Central memory CD8-positive, alpha-beta T cell (primary cell): ENCODE results near the gene STIP1.

Source experiments
- ATAC-seq: fragments of 150-1000 bp; cut with Tn5 transposase; replicated peaks from 2 replicates; pipeline ENCODE4 v1.10.0; 2022; ENCODE audit warnings: mild to moderate bottlenecking, moderate FRiP score, moderate number of reproducible peaks; ENCODE audit not compliant: poor library complexity, severe bottlenecking; ENCODE audit errors: extremely low read depth
- DNase-seq, 2 donors: peaks; one replicate each; pipeline ENCODE4 v3.0.0; 2021; ENCODE audit warnings: low spot score in 2 of 2
- H3K27ac Mint-ChIP-seq: one replicate; pipeline ENCODE4 v1.8.0; 2022; ENCODE audit warnings: low read depth, mild to moderate bottlenecking, moderate library complexity, mixed read lengths
- H3K27me3 Mint-ChIP-seq: one replicate; pipeline ENCODE4 v1.8.0; 2022; ENCODE audit warnings: mixed read lengths
- H3K36me3 Mint-ChIP-seq: one replicate; pipeline ENCODE4 v1.8.0; 2022; ENCODE audit warnings: mild to moderate bottlenecking, moderate library complexity, mixed read lengths; ENCODE audit not compliant: insufficient read depth
- H3K4me1 Mint-ChIP-seq: one replicate; pipeline ENCODE4 v1.8.0; 2022; ENCODE audit warnings: mixed read lengths
- H3K4me3 Mint-ChIP-seq: one replicate; pipeline ENCODE4 v1.8.0; 2022; ENCODE audit warnings: mild to moderate bottlenecking, moderate library complexity, mixed read lengths
- H3K9me3 Mint-ChIP-seq: one replicate; pipeline ENCODE4 v1.8.0; 2022; ENCODE audit warnings: mixed read lengths

The STIP1 gene

GRCh38 chr11:64208086-64208795, 22.3 kb downstream of the STIP1 start:
- H3K9me3 Mint-ChIP-seq: no peaks in the 10 kb centered on the region
- peaks cover 32% of the 10 kb centered on the region for H3K36me3 Mint-ChIP-seq
- no peak for ATAC-seq
- peak overlapping the region; percentile 89 for H3K4me3 Mint-ChIP-seq
- H3K4me1 Mint-ChIP-seq: peaks cover 47% of the 10 kb centered on the region
- no peaks in the 10 kb centered on the region for H3K27me3 Mint-ChIP-seq
- no peak for DNase-seq
- peak overlapping the region; percentile 86 for H3K27ac Mint-ChIP-seq

- H3K27me3 Mint-ChIP-seq: no peaks in the 10 kb centered on the region
- DNase-seq (no peak), ATAC-seq (no peak)
- no peaks in the 10 kb centered on the region for H3K9me3 Mint-ChIP-seq
- H3K27ac Mint-ChIP-seq: peak overlapping the region; percentile 86
- peak overlapping the region; percentile 89 for H3K4me3 Mint-ChIP-seq
- peaks cover 43% of the 10 kb centered on the region for H3K4me1 Mint-ChIP-seq
- H3K36me3 Mint-ChIP-seq: peaks cover 32% of the 10 kb centered on the region
Observed at GRCh38 chr11:64208796-64209562, 23.0 kb downstream of the STIP1 start.

DNA sequence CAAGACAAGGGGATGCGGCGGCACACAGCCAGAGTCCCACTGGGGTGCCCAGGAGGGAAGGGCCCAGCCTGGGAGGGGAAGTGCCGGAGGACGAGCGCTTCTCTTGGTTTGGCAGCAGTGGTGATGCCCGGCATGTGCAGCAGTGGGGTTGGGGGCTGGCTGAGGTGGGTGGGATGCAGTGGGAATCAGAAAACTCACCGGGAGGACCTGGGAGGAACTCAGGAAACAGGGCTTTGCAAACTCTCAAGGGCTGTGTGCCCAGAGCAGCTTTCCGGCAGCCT, 23.5 kb downstream of the STIP1 start:
- Mint-ChIP-seq H3K4me1 (peaks cover 39% of the 10 kb centered on the region), H3K27ac (no peak overlapping the region), H3K27me3 (no peaks in the 10 kb centered on the region), H3K36me3 (peaks cover 30% of the 10 kb centered on the region), H3K4me3 (no peak overlapping the region), H3K9me3 (no peaks in the 10 kb centered on the region)
- ATAC-seq (no peak), DNase-seq (no peak)

DNA sequence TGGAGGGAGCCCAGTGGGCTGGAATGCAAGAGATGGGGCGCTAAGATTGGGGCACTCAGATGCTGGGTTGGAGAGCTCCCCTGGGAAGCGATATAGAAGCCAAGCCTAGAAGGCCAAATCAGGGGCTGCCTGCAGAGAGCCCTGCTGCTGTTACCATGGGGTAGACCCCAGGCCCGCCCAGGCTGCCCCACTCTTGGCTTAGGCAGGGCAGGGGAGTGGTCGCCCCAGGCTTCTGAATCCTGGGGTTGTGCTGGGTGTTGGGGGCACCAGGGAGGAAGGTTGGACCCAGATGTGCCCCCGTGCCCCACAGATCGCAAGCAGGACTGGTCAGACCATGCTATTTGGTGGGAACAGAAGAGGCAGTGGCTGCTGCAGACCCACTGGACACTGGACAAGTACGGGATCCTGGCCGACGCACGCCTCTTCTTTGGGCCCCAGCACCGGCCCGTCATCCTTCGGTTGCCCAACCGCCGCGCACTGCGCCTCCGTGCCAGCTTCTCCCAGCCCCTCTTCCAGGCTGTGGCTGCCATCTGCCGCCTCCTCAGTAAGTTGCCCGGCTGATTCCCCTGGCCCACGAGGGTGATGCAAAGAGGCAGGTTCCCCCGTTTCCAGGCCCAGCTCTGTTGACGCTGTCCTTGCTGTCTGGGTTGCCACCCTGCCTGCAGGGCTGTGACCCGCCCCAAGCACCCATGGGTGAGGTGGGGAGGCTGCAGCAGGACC, 24.5 kb downstream of the STIP1 start:
- H3K27me3 Mint-ChIP-seq: no peaks in the 10 kb centered on the region
- H3K4me3 Mint-ChIP-seq: no peak overlapping the region
- H3K9me3 Mint-ChIP-seq: no peaks in the 10 kb centered on the region
- H3K36me3 Mint-ChIP-seq: peaks cover 33% of the 10 kb centered on the region
- no peak for ATAC-seq
- no peak overlapping the region for H3K27ac Mint-ChIP-seq
- DNase-seq: no peak
- H3K4me1 Mint-ChIP-seq: peaks cover 34% of the 10 kb centered on the region

GRCh38 chr11:64211181-64211872, 25.4 kb downstream of the STIP1 start:
- no peak for DNase-seq
- Mint-ChIP-seq H3K36me3 (peaks cover 38% of the 10 kb centered on the region), H3K4me1 (peaks cover 34% of the 10 kb centered on the region), H3K27ac (no peak overlapping the region), H3K27me3 (no peaks in the 10 kb centered on the region), H3K4me3 (no peak overlapping the region), H3K9me3 (no peaks in the 10 kb centered on the region)
- ATAC-seq: no peak

DNA sequence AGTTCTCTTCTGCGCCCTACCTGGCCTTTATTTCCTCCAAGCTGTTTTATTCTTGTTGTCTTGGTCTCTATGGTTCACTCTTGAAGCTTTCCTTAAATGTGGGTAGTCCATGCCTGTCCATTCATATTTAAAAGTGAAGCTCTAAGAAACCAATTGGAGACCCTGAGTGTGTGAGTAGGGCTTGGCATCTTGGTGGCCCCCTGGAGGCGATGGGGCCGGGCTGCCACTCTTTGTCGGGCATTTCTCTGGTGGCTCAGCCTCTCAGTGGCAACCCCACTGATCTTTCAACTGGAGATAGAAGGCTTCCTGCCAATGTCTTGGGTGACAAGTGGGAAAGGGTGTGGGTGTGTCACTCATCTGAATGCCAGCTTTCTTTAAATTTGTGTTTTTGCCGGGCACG, 30.9 kb downstream of the STIP1 start:
- Mint-ChIP-seq H3K36me3 (peaks cover 64% of the 10 kb centered on the region), H3K9me3 (no peaks in the 10 kb centered on the region), H3K27ac (no peak overlapping the region), H3K27me3 (no peaks in the 10 kb centered on the region), H3K4me1 (peaks cover 18% of the 10 kb centered on the region), H3K4me3 (no peak overlapping the region)
- no peak for DNase-seq
- no peak for ATAC-seq

- DNase-seq: no peak
- Mint-ChIP-seq H3K27ac (no peak overlapping the region), H3K9me3 (no peaks in the 10 kb centered on the region)
Observed at GRCh38 chr11:64218628-64219353, 32.8 kb downstream of the STIP1 start.

GRCh38 chr11:64219354-64219684, 33.3 kb downstream of the STIP1 start:
- ATAC-seq (no peak), DNase-seq (no peak)
- H3K4me3 Mint-ChIP-seq: no peak overlapping the region
- H3K36me3 Mint-ChIP-seq: peaks cover 57% of the 10 kb centered on the region
- H3K27ac Mint-ChIP-seq: no peak overlapping the region
- H3K9me3 Mint-ChIP-seq: no peaks in the 10 kb centered on the region
- H3K4me1 Mint-ChIP-seq: peaks cover 8% of the 10 kb centered on the region
- no peaks in the 10 kb centered on the region for H3K27me3 Mint-ChIP-seq

More at GRCh38 chr11:64218628-64219353, 32.8 kb downstream of the STIP1 start:
- Mint-ChIP-seq H3K4me1 (peaks cover 8% of the 10 kb centered on the region), H3K27me3 (no peaks in the 10 kb centered on the region), H3K4me3 (no peak overlapping the region), H3K36me3 (peaks cover 58% of the 10 kb centered on the region)
- no peak for ATAC-seq

GRCh38 chr11:64219755-64220154, 33.8 kb downstream of the STIP1 start:
- no peak overlapping the region for H3K4me3 Mint-ChIP-seq
- no peak overlapping the region for H3K27ac Mint-ChIP-seq

DNA sequence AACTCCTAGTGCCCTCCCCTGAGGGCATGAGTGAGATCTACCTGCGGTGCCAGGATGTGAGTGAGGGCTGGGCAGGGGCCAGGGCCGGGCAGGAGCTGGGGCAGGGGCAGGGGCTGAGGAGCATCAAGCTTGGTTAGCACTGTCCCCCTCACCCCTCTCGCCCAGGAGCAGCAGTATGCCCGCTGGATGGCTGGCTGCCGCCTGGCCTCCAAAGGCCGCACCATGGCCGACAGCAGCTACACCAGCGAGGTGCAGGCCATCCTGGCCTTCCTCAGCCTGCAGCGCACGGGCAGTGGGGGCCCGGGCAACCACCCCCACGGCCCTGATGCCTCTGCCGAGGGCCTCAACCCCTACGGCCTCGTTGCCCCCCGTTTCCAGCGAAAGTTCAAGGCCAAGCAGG, 34.3 kb downstream of the STIP1 start:
- ATAC-seq: no peak
- H3K27ac Mint-ChIP-seq: no peak overlapping the region
- H3K27me3 Mint-ChIP-seq: no peaks in the 10 kb centered on the region

More at GRCh38 chr11:64219755-64220154, 33.8 kb downstream of the STIP1 start:
- H3K9me3 Mint-ChIP-seq: no peaks in the 10 kb centered on the region
- H3K4me1 Mint-ChIP-seq: peaks cover 8% of the 10 kb centered on the region
- DNase-seq (no peak), ATAC-seq (no peak)
- no peaks in the 10 kb centered on the region for H3K27me3 Mint-ChIP-seq
- peaks cover 56% of the 10 kb centered on the region for H3K36me3 Mint-ChIP-seq

GRCh38 chr11:64220798-64221197, 34.8 kb downstream of the STIP1 start:
- peaks cover 17% of the 10 kb centered on the region for H3K4me1 Mint-ChIP-seq
- no peak for ATAC-seq
- no peak for DNase-seq
- no peaks in the 10 kb centered on the region for H3K27me3 Mint-ChIP-seq
- H3K27ac Mint-ChIP-seq: no peak overlapping the region
- H3K36me3 Mint-ChIP-seq: peaks cover 52% of the 10 kb centered on the region
- no peaks in the 10 kb centered on the region for H3K9me3 Mint-ChIP-seq
- no peak overlapping the region for H3K4me3 Mint-ChIP-seq

More for the DNA sequence above, 34.3 kb downstream of the STIP1 start:
- Mint-ChIP-seq H3K4me3 (no peak overlapping the region), H3K36me3 (peaks cover 53% of the 10 kb centered on the region), H3K9me3 (no peaks in the 10 kb centered on the region), H3K4me1 (peaks cover 12% of the 10 kb centered on the region)
- no peak for DNase-seq

DNA sequence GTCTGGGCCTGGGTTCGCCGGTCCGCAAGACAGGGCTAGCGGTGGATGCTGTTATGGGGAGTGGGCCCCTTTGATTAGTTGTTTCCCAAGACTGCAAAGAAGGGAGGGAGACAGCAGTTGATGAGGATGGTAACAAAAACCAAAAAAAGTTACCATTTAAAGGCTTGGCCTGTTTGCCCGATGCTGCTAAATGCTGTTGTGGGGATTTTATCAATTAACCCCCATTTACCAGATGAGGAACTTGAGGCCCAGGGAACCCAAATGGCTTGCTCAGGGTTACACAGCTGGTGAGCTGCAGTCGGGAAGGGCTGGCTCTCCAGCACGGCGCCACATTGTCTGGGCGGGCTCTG, 36.7 kb downstream of the STIP1 start:
- no peaks in the 10 kb centered on the region for H3K9me3 Mint-ChIP-seq
- ATAC-seq (no peak), DNase-seq (no peak)
- H3K27me3 Mint-ChIP-seq: no peaks in the 10 kb centered on the region
- peaks cover 30% of the 10 kb centered on the region for H3K4me1 Mint-ChIP-seq
- H3K4me3 Mint-ChIP-seq: no peak overlapping the region
- no peak overlapping the region for H3K27ac Mint-ChIP-seq
- peaks cover 38% of the 10 kb centered on the region for H3K36me3 Mint-ChIP-seq
